Measurements from ENCODE around the gene GBE1.

DNA sequence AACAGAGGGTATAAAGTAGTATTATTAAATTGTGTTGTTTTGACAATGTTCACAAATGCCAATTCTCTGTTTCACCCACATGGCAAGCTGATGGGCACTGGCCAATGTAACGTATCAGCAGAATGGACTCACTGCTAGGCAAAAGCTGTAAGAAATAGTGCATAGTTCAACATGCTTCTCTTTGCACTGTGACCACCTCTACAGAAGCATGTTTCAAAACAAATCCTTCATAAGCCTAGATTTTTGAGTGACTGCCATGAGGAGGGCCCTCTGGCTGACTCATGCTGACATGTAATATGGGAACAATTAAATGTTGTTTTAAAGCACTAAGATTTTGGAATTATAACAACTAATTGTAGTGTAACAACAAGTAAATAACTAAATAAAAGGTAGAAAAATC lies 3.2 kb downstream of the GBE1 start:
- TF ChIP-seq, protein P1, sequence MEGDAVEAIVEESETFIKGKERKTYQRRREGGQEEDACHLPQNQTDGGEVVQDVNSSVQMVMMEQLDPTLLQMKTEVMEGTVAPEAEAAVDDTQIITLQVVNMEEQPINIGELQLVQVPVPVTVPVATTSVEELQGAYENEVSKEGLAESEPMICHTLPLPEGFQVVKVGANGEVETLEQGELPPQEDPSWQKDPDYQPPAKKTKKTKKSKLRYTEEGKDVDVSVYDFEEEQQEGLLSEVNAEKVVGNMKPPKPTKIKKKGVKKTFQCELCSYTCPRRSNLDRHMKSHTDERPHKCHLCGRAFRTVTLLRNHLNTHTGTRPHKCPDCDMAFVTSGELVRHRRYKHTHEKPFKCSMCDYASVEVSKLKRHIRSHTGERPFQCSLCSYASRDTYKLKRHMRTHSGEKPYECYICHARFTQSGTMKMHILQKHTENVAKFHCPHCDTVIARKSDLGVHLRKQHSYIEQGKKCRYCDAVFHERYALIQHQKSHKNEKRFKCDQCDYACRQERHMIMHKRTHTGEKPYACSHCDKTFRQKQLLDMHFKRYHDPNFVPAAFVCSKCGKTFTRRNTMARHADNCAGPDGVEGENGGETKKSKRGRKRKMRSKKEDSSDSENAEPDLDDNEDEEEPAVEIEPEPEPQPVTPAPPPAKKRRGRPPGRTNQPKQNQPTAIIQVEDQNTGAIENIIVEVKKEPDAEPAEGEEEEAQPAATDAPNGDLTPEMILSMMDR (conservative IDR thresholded peaks at IDR 0.05; ENCODE audit: low read length) = no peak
- no peak for TF ChIP-seq EZH2phosphoT487 (IDR thresholded peaks at IDR 0.05; ENCODE audit: borderline replicate concordance)

All from Loucy (cell line).